Measurements from ENCODE around the gene CCDC91. TPM values are rescaled to one million over a fixed set of nuclear protein-coding genes. Genes with fewer than 3 reads are reported as not detected.
"Not testable (repeated sequence)": the region's sequence is repeated elsewhere in the genome, so short reads cannot be mapped to it uniquely, and the experiment has no call there.

Gene CCDC91
- total RNA-seq, 4 donors from 2014 or later = 24.3 to 65.2 (median 34.3) TPM

- TF ChIP-seq CTCF (IDR thresholded peaks at IDR 0.05) (no peak), POLR2A (IDR thresholded peaks at IDR 0.05) (no peak)
- Histone ChIP-seq H3K4me1 (no peaks in the 10 kb centered on the region), H3K9me3 (peaks cover 0 to 8% (median 0%) of the 10 kb centered on the region in 4 donors), H3K4me3 (no peak overlapping the region), H3K27ac (no peak overlapping the region), H3K36me3 (peaks cover 0 to 16% (median 0%) of the 10 kb centered on the region in 3 donors), H3K27me3 (no peaks in the 10 kb centered on the region)
- DNase-seq = no peak
Observed at GRCh38 chr12:28318273-28318672, 128.0 kb downstream of the CCDC91 start.

- DNase-seq = no peak
- no peak for TF ChIP-seq CTCF (IDR thresholded peaks at IDR 0.05)
- no peak for TF ChIP-seq POLR2A (IDR thresholded peaks at IDR 0.05)
- H3K4me1 ChIP-seq = no peaks in the 10 kb centered on the region
- H3K27me3 ChIP-seq = no peaks in the 10 kb centered on the region
- no peak overlapping the region for H3K4me3 ChIP-seq
- peaks cover 0 to 1% (median 0%) of the 10 kb centered on the region in 4 donors for H3K9me3 ChIP-seq
- H3K27ac ChIP-seq = no peak overlapping the region
- peaks cover 0 to 12% (median 0%) of the 10 kb centered on the region in 3 donors for H3K36me3 ChIP-seq
Observed at GRCh38 chr12:28320353-28320752, 130.1 kb downstream of the CCDC91 start.

GRCh38 chr12:28327722-28328121 lies 137.5 kb downstream of the CCDC91 start:
- H3K36me3 ChIP-seq = no peaks in the 10 kb centered on the region
- H3K4me3 ChIP-seq = no peak overlapping the region
- TF ChIP-seq CTCF (IDR thresholded peaks at IDR 0.05) (no peak), POLR2A (IDR thresholded peaks at IDR 0.05) (no peak)
- no peaks in the 10 kb centered on the region for H3K4me1 ChIP-seq
- H3K9me3 ChIP-seq = no peaks in the 10 kb centered on the region
- no peak overlapping the region for H3K27ac ChIP-seq
- H3K27me3 ChIP-seq = no peaks in the 10 kb centered on the region
- DNase-seq = no peak

DNA sequence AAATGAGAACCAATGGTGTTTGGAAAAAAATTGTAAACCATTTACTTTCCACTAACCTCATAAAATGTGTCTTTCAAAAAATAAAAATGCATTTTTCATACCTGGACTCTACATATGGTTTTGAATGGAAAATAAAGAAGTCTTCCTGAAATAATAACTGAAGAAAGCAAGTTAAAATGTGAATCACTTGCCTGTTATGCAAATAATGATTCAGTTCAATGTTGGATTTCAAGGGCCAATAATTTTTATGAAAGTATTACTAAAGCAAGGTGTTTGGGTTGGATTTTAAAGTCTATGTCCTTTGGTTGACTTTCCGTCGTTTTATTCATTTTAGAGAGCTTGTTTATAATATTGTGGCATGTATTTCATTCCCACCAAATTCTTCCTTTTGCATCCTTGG lies 138.7 kb downstream of the CCDC91 start:
- no peak overlapping the region for H3K27ac ChIP-seq
- H3K27me3 ChIP-seq = no peaks in the 10 kb centered on the region
- TF ChIP-seq CTCF (IDR thresholded peaks at IDR 0.05) (no peak), POLR2A (IDR thresholded peaks at IDR 0.05) (no peak)
- no peak for DNase-seq
- H3K9me3 ChIP-seq = no peaks in the 10 kb centered on the region
- no peaks in the 10 kb centered on the region for H3K36me3 ChIP-seq
- H3K4me3 ChIP-seq = no peak overlapping the region
- no peaks in the 10 kb centered on the region for H3K4me1 ChIP-seq

GRCh38 chr12:28329727-28330126 lies 139.5 kb downstream of the CCDC91 start:
- not testable (repeated sequence) for H3K9me3 ChIP-seq, DNase-seq, H3K27ac ChIP-seq, H3K36me3 ChIP-seq, H3K27me3 ChIP-seq, H3K4me1 ChIP-seq, H3K4me3 ChIP-seq

- not testable (repeated sequence) for H3K27ac ChIP-seq, H3K4me3 ChIP-seq, DNase-seq, H3K27me3 ChIP-seq, H3K9me3 ChIP-seq, H3K36me3 ChIP-seq, H3K4me1 ChIP-seq
Observed at GRCh38 chr12:28330232-28330631, 140.0 kb downstream of the CCDC91 start.

DNA sequence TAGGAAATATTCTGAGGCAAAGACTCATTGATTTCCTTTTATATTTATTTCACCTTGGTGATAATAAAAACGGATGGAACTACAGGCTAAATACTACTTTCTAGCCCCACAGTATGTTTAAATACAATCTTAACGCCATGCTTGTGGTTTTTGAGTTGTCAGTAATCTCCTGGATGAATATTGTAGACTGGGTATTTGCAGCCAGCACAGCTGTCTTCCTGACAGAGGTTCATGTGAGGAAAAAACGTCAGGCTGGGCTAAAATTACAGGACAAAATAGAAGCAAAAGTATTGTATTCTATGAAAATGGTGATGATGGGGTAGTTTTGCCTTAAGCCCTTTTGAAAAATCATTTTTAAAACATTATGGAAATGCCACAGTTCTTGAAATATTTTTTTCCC lies 140.9 kb downstream of the CCDC91 start:
- TF ChIP-seq CTCF (IDR thresholded peaks at IDR 0.05) (no peak), POLR2A (IDR thresholded peaks at IDR 0.05) (no peak)
- no peak overlapping the region for H3K4me3 ChIP-seq
- no peaks in the 10 kb centered on the region for H3K27me3 ChIP-seq
- DNase-seq = no peak
- H3K9me3 ChIP-seq = no peaks in the 10 kb centered on the region
- no peaks in the 10 kb centered on the region for H3K4me1 ChIP-seq
- no peak overlapping the region for H3K27ac ChIP-seq
- no peaks in the 10 kb centered on the region for H3K36me3 ChIP-seq

All from Peyer's patch (tissue), 4 donors.